ENCODE measurements around the gene GCAT.

DNA sequence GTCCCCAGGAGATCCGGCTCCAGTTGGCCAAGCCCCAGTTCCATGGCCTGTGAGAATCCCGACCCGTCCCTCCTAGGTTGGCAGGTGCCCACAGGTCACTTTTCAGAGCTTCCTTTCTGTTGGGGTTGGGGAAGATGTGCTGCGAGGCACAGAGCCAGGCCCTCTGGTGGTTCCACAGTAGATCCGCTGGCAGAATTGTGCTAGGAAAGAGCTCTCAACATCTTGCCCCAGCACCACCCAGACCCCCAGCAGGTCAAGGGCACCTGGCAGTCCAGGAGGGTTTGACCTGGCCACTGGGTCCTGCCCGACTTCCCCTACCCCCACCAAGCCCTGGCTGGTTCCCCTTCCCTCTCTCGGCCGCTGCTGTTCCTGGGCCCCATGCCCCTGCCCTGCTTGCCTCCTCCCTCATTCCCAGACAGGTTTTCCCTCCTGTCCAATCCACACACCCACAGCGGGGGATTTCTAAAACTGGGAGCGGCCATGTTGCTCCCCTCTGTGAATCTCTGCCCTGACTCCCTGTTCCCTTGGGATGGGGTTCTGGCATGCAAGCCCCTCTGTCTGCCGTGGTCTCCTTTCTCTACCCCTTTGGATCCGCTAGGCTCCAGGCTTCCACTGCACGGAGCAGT lies 26.2 kb upstream of the GCAT start:
- TF ChIP-seq, protein P1, sequence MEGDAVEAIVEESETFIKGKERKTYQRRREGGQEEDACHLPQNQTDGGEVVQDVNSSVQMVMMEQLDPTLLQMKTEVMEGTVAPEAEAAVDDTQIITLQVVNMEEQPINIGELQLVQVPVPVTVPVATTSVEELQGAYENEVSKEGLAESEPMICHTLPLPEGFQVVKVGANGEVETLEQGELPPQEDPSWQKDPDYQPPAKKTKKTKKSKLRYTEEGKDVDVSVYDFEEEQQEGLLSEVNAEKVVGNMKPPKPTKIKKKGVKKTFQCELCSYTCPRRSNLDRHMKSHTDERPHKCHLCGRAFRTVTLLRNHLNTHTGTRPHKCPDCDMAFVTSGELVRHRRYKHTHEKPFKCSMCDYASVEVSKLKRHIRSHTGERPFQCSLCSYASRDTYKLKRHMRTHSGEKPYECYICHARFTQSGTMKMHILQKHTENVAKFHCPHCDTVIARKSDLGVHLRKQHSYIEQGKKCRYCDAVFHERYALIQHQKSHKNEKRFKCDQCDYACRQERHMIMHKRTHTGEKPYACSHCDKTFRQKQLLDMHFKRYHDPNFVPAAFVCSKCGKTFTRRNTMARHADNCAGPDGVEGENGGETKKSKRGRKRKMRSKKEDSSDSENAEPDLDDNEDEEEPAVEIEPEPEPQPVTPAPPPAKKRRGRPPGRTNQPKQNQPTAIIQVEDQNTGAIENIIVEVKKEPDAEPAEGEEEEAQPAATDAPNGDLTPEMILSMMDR (optimal IDR thresholded peaks at IDR 0.05 in 1 of 3, IDR thresholded peaks at IDR 0.05 in 1 of 3, conservative IDR thresholded peaks at IDR 0.05 in 1 of 3; ENCODE audit: extremely low read depth in 1 of 3, insufficient read depth in 2 of 3, low read length in 3 of 3): peak; percentile 42 to 59 (median 55)
- no peak for TF ChIP-seq EZH2 (IDR thresholded peaks at IDR 0.05; ENCODE audit: low read length)
